ENCODE measurements around the gene TIMM13. TPM values are rescaled to one million over a fixed set of nuclear protein-coding genes. Genes with fewer than 3 reads are reported as not detected.

TIMM13 gene
- polyA plus RNA-seq, 1 donor (not counting 4 experiments of a cell fraction or from before 2014, with no cell fraction given): 45.0 TPM

- DNase-seq (ENCODE audit: low read depth, low spot score): no peak
- H3K4me3 ChIP-seq (ENCODE audit: control insufficient read depth in 2 of 3, extremely low read depth in 1 of 3, insufficient read depth in 2 of 3, low read depth in 1 of 3, low read length in 3 of 3): no peak overlapping the region
- no peaks in the 10 kb centered on the region for H3K9me1 ChIP-seq (ENCODE audit: control insufficient read depth, extremely low read depth, insufficient read depth, low read length)
- no peak for TF ChIP-seq CTCF (optimal IDR thresholded peaks at IDR 0.05 in 1 of 3, IDR thresholded peaks at IDR 0.05 in 1 of 3, conservative IDR thresholded peaks at IDR 0.05 in 1 of 3; ENCODE audit: extremely low read depth in 1 of 3, insufficient read depth in 2 of 3, low read length in 3 of 3)
- TF ChIP-seq EZH2 (IDR thresholded peaks at IDR 0.05; ENCODE audit: low read length): no peak
- no peak overlapping the region for H3K9ac ChIP-seq (ENCODE audit: control insufficient read depth, extremely low read depth, insufficient read depth, low read length)
- H2AFZ ChIP-seq (ENCODE audit: control insufficient read depth, low read length): no peak overlapping the region
- no peak overlapping the region for H3K27ac ChIP-seq (ENCODE audit: control insufficient read depth, insufficient read depth, low read length)
- H3K9me3 ChIP-seq (ENCODE audit: control insufficient read depth, low read depth, low read length): no peaks in the 10 kb centered on the region
- no peaks in the 10 kb centered on the region for H3K36me3 ChIP-seq (ENCODE audit: control insufficient read depth in 2 of 2, extremely low read depth in 1 of 2, insufficient read depth in 2 of 2, low read length in 2 of 2)
- H4K20me1 ChIP-seq (ENCODE audit: control insufficient read depth, extremely low read depth, insufficient read depth, low read length): no peaks in the 10 kb centered on the region
- H3K79me2 ChIP-seq (ENCODE audit: control insufficient read depth, insufficient read depth, low read length): no peaks in the 10 kb centered on the region
- H3K27me3 ChIP-seq (ENCODE audit: control insufficient read depth, extremely low read depth, insufficient read depth, low read length): no peaks in the 10 kb centered on the region
- H3K4me1 ChIP-seq (ENCODE audit: control insufficient read depth, extremely low read depth, insufficient read depth, low read length): peaks cover 7% of the 10 kb centered on the region
- FAIRE-seq: no peak
- dilution Hi-C loops (cut with MboI; ENCODE audit: extremely low pct_ligation_motif_present, low sequenced_read_pairs): no loop called here
- no peak overlapping the region for H3K4me2 ChIP-seq (ENCODE audit: control insufficient read depth, extremely low read depth, insufficient read depth, low read depth, low read length)
Measured at GRCh38 chr19:2389594-2389993, 37.8 kb downstream of the TIMM13 start.

GRCh38 chr19:2387367-2388288, 39.8 kb downstream of the TIMM13 start:
- Histone ChIP-seq H3K9me1 (ENCODE audit: control insufficient read depth, extremely low read depth, insufficient read depth, low read length) (no peaks in the 10 kb centered on the region), H2AFZ (ENCODE audit: control insufficient read depth, low read length) (no peak overlapping the region), H4K20me1 (ENCODE audit: control insufficient read depth, extremely low read depth, insufficient read depth, low read length) (no peaks in the 10 kb centered on the region), H3K27ac (ENCODE audit: control insufficient read depth, insufficient read depth, low read length) (no peak overlapping the region), H3K9ac (ENCODE audit: control insufficient read depth, extremely low read depth, insufficient read depth, low read length) (no peak overlapping the region), H3K36me3 (ENCODE audit: control insufficient read depth in 2 of 2, extremely low read depth in 1 of 2, insufficient read depth in 2 of 2, low read length in 2 of 2) (no peaks in the 10 kb centered on the region), H3K27me3 (ENCODE audit: control insufficient read depth, extremely low read depth, insufficient read depth, low read length) (no peaks in the 10 kb centered on the region), H3K79me2 (ENCODE audit: control insufficient read depth, insufficient read depth, low read length) (no peaks in the 10 kb centered on the region), H3K4me2 (ENCODE audit: control insufficient read depth, extremely low read depth, insufficient read depth, low read depth, low read length) (no peak overlapping the region), H3K4me3 (ENCODE audit: control insufficient read depth in 2 of 3, extremely low read depth in 1 of 3, insufficient read depth in 2 of 3, low read depth in 1 of 3, low read length in 3 of 3) (no peak overlapping the region), H3K4me1 (ENCODE audit: control insufficient read depth, extremely low read depth, insufficient read depth, low read length) (peaks cover 12% of the 10 kb centered on the region), H3K9me3 (ENCODE audit: control insufficient read depth, low read depth, low read length) (no peaks in the 10 kb centered on the region)
- DNase-seq (ENCODE audit: low read depth, low spot score) (no peak), FAIRE-seq (no peak)
- dilution Hi-C loops (cut with MboI; ENCODE audit: extremely low pct_ligation_motif_present, low sequenced_read_pairs): no loop called here
- TF ChIP-seq CTCF (optimal IDR thresholded peaks at IDR 0.05 in 1 of 3, IDR thresholded peaks at IDR 0.05 in 1 of 3, conservative IDR thresholded peaks at IDR 0.05 in 1 of 3; ENCODE audit: extremely low read depth in 1 of 3, insufficient read depth in 2 of 3, low read length in 3 of 3) (no peak), EZH2 (IDR thresholded peaks at IDR 0.05; ENCODE audit: low read length) (no peak)
